Stimulated activated CD8-positive, alpha-beta memory T cell treated with anti-CD3 and anti-CD28 coated beads, Interleukin-7, amount 100 ng/mL, for 4 hours (primary cell): ENCODE results near the gene IL4I1.

ENCODE experiments used
- DNase-seq, 2 donors: peaks; one replicate each; pipeline ENCODE4 v3.0.0-alpha.2; 2020; ENCODE audit warnings: low read depth in 2 of 2

IL4I1 gene

GRCh38 chr19:49924004-49924880 is 27.6 kb upstream of the IL4I1 start:
- no peak for DNase-seq

- DNase-seq: no peak
Observed at GRCh38 chr19:49923055-49924003, 26.6 kb upstream of the IL4I1 start.

- DNase-seq: no peak
Observed at GRCh38 chr19:49921871-49922795, 25.4 kb upstream of the IL4I1 start.

- DNase-seq: no peak
Observed at GRCh38 chr19:49920624-49921363, 24.1 kb upstream of the IL4I1 start.

DNA sequence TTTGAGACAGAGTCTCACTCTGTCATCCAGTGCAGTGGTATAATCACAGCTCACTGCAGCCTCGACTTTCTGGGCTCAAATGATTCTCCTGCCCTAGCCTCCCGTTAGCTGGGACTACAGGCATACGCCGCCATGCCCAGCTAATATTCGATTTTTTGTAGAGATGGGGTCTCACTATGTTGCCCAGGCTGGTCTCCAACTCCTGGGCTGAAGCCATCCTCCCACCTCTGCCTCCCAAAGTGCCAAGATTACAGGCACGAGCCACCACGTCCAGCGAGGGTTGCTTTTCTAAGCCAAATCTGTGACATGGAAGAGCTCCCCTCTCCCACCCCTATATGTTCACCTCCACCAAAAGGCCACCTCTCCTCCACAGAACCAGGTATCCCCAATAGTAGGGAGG is 21.4 kb upstream of the IL4I1 start:
- no peak for DNase-seq

DNA sequence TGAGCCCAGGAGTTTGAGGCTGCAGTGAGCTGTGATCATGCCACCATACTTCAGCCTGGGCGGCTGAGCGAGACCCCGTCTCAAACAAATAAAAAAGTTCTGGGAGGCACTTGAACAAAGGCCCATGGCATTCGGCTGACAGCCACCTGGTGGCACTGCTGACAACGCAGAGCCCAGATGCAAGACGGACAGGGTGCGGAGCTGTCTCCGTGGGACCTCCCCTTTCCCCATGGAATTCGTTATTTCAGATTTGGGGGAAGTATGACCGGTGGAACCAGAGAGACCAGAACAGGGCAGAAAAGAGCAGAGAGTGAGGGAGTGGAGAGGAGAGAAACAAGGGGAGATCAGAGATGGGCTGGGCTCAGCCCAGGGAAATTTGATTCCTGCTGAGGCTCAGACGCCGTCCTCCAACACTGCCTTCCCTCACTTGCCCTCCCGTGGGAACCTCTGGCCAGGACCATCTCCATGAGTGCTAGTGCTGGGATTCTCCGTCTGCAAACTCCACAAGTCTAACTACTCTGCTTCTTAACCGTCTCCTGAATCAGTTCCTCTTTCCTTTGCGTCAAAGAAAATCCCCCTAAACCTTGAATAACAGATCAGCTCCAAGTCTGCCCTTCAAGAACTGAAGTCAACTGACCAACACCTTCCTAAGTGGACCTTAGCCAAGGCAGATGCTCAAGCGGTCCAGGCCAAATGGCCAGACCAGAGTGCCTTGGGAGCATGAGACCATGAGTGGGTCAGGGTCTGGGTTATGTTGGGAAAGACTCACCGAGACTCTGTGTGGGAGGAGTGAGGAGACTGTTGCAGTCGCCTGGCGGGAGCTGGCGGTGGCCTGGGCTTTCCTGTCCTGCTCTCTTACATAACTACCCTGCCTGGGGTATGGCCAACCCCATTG is 20.4 kb upstream of the IL4I1 start:
- DNase-seq: no peak

DNA sequence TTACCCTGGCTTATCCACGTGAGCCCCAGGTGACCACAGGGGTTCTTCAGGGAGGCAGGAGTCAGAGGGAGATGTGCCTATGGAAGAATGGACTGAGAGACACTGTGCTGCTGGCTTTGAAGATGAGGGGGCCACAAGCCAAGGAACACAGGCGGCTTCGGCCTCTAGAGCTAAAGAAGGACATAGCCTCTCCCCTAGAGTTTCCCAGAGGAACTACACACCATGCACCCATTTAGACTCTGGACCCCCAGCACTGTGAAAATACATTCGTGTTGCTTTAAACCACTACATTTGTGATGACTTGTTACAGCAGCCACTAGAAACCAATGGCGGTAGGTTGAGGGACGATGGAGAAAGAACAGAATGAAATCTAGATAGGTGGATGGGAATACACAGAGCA is 18.6 kb upstream of the IL4I1 start:
- DNase-seq: no peak

GRCh38 chr19:49913720-49914119 is 17.0 kb upstream of the IL4I1 start:
- DNase-seq: no peak

- DNase-seq: no peak
Observed at GRCh38 chr19:49912965-49913685, 16.4 kb upstream of the IL4I1 start.

DNA sequence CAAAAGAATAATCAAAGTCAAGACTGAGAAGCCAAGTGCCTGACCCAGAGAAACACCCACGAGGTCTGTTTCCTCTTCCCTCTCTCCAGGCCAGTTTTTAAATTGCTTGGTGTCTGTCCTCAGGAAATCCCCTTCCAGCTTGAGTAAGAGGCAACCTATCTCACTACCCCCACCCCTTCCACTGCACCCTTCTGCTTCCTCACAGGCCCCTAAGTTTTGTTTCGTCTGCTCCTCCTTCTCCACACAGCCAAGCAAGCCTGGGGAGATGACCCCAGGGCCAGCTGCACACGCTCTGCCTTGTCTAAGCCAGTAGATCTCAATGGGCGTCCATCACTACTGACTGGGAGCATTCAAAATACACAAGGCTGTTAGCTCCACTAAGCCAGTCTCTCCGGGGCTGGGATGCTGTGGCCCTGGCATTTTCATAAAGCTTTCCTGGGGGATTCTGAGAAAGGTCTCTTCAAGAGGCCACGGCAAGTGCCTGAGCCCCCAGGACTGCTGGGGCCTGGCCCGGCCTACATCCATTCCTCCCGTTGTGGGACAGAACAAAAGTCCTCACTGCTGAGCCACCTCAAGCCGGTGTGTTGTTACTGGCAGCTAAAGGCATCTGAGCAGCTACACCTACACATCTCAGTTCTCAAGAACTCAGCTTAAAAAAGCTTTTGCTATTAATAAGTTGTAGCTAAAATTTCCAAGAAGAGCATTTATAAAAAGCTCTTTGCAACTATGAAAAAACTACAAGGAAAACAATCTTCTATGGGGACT is 14.9 kb upstream of the IL4I1 start:
- DNase-seq: no peak

- no peak for DNase-seq
Observed at GRCh38 chr19:49910179-49910578, 13.5 kb upstream of the IL4I1 start.

DNA sequence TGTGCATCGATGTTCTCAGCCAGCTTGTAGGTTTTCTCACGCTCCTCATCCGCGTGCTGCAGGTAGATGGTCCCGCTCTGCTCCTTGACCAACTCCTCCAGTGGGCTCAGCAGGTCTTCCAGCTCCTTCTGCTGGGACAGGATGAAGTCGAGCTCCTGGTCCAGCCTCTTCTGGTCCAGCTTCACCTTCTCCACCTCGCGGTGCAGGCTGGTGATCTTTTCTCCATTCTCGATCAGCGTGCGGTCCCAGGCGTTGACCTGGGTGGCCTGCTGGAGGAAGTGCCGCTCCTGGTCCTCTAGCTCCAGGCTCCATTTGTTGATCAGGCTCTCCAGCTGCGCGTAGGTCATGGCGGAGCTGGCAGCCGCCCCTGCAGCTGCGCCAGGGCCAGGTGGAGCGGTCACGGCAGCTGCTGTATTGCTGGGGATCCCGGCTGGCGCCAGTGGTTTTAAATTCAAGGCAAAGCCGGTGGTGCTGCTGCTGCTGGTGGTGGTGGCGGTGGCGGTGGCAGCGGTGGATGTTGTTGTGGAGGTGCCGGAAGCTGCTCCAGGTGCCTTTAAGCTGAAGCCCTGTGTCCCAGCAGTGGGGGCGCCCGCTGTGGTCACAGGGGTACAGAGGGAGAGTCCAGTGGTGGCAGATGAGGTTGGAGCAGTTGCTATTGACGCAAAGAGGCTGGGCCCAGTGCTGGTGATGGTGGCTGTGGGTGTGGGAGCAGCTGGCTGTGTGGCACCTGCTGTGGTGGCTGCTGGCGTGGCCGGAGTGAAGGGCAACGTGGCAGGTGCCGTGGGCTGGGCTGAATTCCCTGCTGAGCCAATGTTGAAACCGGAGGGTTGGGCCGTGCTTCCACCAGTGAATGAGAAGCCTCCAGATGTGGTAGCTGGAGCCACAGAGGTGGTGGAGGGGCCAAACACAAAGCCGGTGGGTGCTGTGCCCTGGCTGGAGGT is 12.1 kb upstream of the IL4I1 start:
- no peak for DNase-seq

GRCh38 chr19:49907745-49908446 is 11.2 kb upstream of the IL4I1 start:
- no peak for DNase-seq

DNA sequence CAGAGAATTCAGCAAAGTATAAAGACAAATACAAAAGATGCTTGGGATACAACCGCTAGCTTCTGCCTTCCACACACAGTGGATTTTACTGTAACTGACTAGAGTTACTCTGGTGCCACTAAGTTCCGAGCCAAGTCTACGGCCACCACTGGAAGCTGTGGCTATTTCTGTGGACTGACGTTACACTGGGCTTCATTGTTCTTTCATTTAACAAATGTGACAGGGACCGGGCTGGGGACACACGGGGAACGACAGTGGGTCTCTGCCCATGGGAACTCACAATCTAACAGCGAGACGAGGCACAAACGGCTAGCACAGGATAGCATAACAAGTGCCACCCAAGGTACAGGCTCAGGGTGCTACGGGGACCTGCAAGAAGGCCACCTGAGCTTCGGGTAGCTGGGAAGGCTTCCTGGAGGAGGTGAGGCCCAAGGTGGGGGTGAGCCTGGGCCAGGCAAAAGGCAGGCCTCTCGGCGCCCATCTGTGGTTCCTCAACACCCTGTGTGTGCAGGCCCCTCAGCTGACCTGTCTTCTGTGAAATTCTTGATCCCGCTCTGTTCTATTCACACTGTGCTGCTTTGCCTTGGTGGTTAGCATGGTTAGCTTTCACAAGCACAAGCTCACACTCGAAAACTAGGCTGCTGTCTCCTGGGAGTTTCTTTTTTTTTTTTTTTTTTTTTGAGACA is 10.3 kb upstream of the IL4I1 start:
- no peak for DNase-seq

GRCh38 chr19:49904136-49904535 is 7.4 kb upstream of the IL4I1 start:
- DNase-seq: no peak
